ENCODE data around the gene TMEM14A.

TMEM14A gene

GRCh38 chr6:52725143-52725534 is 54.2 kb downstream of the TMEM14A start:
- H3K27me3 ChIP-seq (ENCODE audit: insufficient read depth, low read depth, severe bottlenecking) = no peaks in the 10 kb centered on the region
- H3K9me3 ChIP-seq (ENCODE audit: severe bottlenecking) = no peaks in the 10 kb centered on the region
- no peak for DNase-seq
- H3K36me3 ChIP-seq = no peaks in the 10 kb centered on the region
- H3K4me3 ChIP-seq (ENCODE audit: low read depth, low read length) = no peak overlapping the region
- H3K27ac ChIP-seq = no peak overlapping the region
- TF ChIP-seq CTCF (IDR thresholded peaks at IDR 0.05; ENCODE audit: low read depth, low read length) = no peak

DNA sequence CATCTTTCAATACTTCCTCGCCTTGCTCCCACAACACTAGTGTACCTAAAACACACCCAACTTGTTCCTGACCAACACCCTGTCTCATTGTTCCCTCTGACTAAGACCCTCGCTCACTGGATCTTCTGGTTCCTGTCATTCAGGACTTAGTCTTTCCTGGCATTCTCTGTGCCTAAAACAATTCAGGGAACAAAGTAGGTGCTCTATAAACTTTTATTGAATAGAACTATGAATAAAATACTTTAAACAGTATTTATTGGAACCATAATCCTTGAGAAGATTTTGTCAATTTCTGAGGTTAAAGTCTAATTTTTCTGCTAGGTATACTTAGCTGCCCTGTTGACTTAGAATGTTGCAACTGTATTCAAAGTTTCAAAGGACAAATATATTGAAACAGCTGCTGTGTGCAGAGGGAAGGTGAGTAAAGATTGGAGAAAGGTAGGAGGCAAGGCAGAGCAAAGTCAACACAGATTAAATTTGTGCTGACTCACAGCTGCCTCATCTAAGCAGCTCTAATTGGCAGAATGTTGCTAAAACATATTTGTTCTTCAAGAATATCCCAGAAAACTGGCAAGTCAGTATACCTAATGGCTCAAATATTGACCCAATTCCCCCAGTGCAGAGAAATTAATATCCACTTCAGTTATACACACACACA is 54.8 kb downstream of the TMEM14A start:
- Histone ChIP-seq H3K9me3 (ENCODE audit: severe bottlenecking) (no peaks in the 10 kb centered on the region), H3K4me3 (ENCODE audit: low read depth, low read length) (no peak overlapping the region), H3K36me3 (no peaks in the 10 kb centered on the region), H3K27ac (no peak overlapping the region), H3K27me3 (ENCODE audit: insufficient read depth, low read depth, severe bottlenecking) (no peaks in the 10 kb centered on the region)
- TF ChIP-seq CTCF (IDR thresholded peaks at IDR 0.05; ENCODE audit: low read depth, low read length) = no peak
- DNase-seq = no peak

DNA sequence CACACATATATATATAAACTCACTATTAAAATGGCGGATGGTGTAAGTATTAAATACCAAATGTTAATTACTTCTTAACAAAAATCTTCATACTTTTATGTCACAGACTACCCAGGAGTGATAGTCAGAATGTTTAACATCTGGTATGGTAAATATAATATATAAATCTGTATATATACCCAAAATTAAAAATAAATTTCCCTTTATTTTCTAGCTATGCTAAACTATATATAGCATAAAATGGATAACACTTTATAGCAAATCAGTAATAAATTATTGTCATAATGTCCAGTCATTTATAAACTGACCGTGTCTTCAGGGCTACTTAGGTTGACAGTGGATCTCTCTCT is 55.3 kb downstream of the TMEM14A start:
- no peak for TF ChIP-seq CTCF (IDR thresholded peaks at IDR 0.05; ENCODE audit: low read depth, low read length)
- no peak for DNase-seq
- no peaks in the 10 kb centered on the region for H3K9me3 ChIP-seq (ENCODE audit: severe bottlenecking)
- H3K36me3 ChIP-seq = no peaks in the 10 kb centered on the region
- H3K27ac ChIP-seq = no peak overlapping the region
- H3K4me3 ChIP-seq (ENCODE audit: low read depth, low read length) = no peak overlapping the region
- H3K27me3 ChIP-seq (ENCODE audit: insufficient read depth, low read depth, severe bottlenecking) = no peaks in the 10 kb centered on the region

- no peaks in the 10 kb centered on the region for H3K27me3 ChIP-seq (ENCODE audit: insufficient read depth, low read depth, severe bottlenecking)
- H3K4me3 ChIP-seq (ENCODE audit: low read depth, low read length) = no peak overlapping the region
- H3K9me3 ChIP-seq (ENCODE audit: severe bottlenecking) = no peaks in the 10 kb centered on the region
- no peaks in the 10 kb centered on the region for H3K36me3 ChIP-seq
- no peak for TF ChIP-seq CTCF (IDR thresholded peaks at IDR 0.05; ENCODE audit: low read depth, low read length)
- DNase-seq = no peak
- no peak overlapping the region for H3K27ac ChIP-seq
These were observed 56.0 kb downstream of the TMEM14A start for GRCh38 chr6:52726741-52727535.

DNA sequence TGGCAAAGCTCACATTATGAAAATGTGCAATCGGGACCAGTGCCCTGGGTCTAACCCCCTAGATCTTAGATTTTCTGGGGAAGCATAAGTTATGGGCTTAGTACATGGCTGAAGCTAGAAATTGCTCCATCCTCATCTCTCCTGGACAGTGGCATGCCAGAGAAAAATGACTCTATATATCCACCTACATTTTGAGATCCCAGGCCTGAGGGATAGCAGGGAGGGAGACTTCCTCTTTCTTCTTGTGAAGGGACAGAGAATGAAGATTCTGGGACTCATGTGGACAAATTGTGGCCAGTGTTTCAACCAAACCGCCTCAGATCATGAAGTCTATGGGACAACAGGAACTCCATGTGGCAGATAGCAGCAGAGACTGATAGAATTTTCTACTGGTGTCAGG is 57.0 kb downstream of the TMEM14A start:
- Histone ChIP-seq H3K27ac (no peak overlapping the region), H3K4me3 (ENCODE audit: low read depth, low read length) (no peak overlapping the region), H3K36me3 (no peaks in the 10 kb centered on the region), H3K27me3 (ENCODE audit: insufficient read depth, low read depth, severe bottlenecking) (no peaks in the 10 kb centered on the region), H3K9me3 (ENCODE audit: severe bottlenecking) (no peaks in the 10 kb centered on the region)
- TF ChIP-seq CTCF (IDR thresholded peaks at IDR 0.05; ENCODE audit: low read depth, low read length) = no peak
- no peak for DNase-seq
